GM21576 (cell line): Measurements from ENCODE around the gene FBLN2.

Experiments used
- ATAC-seq: cut with Tn5 transposase; IDR thresholded peaks from one replicate; pipeline ENCODE4 v1.9.1; 2021; ENCODE audit warnings: mild to moderate bottlenecking, moderate library complexity; ENCODE audit not compliant: unreplicated experiment

Gene FBLN2

GRCh38 chr3:13617981-13618380 lies 69.1 kb downstream of the FBLN2 start:
- no peak for ATAC-seq

- ATAC-seq, result no peak
Measured at GRCh38 chr3:13618836-13619235, 69.9 kb downstream of the FBLN2 start.

- no peak for ATAC-seq
Measured at GRCh38 chr3:13619661-13620230, 70.8 kb downstream of the FBLN2 start.

DNA sequence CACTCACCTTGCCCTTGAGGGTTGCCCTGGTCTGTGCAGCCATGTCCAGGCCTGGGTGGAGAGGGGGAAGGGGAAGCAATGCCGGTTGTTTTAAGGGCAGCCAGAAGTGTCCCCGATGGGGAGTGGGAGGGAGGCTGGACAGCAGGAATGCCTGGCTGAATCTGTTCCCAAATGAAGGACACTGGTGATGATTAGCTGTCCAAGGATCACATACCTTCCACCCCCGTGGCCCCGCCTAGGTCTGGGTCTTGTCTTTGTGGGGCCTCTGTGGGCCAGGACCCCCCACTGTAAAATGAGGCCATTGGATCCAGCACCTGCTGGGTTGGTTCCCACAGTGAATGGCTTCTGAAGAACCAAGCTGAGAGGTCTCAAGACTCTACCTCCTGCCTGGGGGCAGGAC lies 71.4 kb downstream of the FBLN2 start:
- ATAC-seq, result no peak

DNA sequence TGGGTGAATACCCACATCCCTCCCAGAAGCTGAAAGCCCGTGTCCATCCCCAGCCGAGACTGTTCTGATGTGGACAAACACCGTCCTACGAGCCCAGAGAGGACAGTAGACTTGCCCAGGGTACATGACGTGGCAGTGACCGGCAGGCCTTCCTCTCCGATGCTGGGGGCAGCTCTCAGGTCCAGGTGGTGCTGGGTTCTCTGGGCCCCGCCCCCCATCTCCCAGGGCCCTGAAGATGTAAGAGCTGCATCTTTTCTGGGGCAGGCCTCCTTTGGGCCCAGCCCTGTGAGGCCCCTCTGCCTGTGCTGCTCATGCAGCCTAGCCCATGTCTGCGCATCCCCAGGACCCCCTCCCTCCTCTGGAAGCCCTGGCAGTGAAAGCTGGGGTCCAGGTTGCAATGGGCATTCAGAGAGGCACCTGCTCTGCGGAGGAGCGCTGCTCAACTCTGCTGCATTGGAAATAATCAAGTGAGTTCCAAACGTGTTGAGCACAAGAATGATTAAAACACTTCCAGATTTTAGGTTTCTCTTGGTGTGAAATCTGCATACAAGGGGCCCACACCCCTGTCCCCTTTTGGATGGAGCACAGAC lies 71.9 kb downstream of the FBLN2 start:
- ATAC-seq, result no peak

DNA sequence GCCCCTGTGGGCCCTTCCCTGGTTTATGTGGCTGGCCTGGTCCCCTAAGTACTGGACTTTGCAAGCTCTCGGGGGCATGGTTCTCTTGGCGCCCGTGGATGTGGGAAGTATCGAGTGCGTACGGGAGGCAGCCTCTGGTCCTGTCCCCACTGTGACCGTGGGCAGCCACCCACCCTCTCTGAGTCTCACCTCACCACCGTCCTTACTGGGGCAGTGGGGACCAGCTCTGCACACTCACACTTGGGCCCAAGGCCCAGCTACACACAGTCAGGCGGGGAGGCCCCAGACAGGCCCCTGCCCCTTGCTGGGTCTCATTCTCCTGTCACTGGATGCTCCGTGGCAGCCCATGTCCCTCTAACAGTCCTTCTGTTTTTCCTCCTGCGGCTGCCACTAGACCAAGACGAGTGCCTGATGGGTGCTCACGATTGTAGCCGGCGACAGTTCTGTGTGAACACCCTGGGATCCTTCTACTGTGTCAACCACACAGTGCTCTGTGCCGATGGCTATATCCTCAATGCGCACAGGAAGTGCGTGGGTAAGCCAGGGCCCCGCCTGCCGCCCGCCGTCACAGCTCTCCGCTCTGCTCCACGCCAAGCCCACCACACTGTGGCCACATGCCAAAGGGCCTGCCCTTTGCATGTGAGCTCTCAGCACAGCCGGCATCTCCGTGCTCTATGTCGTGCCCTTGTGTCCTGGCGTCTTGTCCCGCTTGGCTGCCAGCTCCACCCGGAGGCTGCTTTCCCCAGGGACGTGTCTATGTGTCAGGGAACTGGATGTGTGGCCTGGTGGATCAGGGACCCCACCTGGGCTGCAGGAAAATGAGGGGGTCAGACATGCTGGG lies 72.7 kb downstream of the FBLN2 start:
- ATAC-seq, result no peak

DNA sequence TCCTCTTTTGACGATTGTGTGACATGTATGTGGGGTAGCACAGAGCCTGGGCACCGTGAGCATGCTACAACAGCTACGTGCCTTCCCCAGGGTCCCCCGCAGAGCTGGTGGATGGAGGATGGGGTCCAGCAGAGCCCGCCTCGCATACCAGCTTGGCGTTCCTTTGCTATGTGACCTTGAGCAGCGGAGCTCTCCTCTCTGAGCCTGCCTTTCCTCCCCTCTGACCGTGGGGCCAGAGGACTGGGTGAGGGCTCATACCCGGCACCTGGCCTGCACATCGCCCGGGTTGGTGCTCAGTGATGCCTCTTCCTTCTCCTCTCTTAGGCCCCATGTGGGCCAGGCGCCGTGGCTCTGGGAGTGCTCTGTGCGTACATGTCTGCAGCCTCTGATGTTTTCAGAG lies 73.4 kb downstream of the FBLN2 start:
- ATAC-seq, result no peak

- no peak for ATAC-seq
Measured at GRCh38 chr3:13623101-13623654, 74.3 kb downstream of the FBLN2 start.

GRCh38 chr3:13624021-13624420 lies 75.1 kb downstream of the FBLN2 start:
- no peak for ATAC-seq

GRCh38 chr3:13624671-13625125 lies 75.8 kb downstream of the FBLN2 start:
- ATAC-seq, result no peak

GRCh38 chr3:13626396-13626795 lies 77.5 kb downstream of the FBLN2 start:
- no peak for ATAC-seq

DNA sequence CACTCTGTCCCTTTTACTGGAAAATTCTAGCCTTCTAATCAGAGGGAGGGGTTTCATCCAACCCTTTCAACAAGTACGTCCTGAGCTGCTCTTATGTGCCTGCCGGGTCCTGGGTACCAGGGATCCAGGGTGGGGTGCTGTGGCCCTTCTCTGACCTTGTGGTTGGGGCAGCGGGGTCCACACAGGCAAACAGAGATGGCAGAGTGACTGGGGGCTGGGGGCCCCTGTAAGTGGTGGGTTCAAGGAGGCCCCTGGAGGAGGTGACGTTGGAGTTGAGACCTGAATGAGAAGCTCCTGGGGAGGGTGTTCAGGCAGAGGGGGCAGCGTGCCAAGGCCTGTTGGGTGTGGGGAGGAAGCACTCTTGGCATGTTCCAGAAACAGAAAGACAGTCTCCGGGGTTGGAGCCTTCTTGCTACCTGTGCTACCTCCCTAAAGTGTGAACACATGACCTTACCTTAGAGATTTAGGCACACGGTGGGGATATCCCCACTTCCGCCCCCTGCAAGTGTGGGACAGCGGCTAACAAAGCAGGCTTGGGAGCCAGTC lies 78.1 kb downstream of the FBLN2 start:
- ATAC-seq, result no peak

DNA sequence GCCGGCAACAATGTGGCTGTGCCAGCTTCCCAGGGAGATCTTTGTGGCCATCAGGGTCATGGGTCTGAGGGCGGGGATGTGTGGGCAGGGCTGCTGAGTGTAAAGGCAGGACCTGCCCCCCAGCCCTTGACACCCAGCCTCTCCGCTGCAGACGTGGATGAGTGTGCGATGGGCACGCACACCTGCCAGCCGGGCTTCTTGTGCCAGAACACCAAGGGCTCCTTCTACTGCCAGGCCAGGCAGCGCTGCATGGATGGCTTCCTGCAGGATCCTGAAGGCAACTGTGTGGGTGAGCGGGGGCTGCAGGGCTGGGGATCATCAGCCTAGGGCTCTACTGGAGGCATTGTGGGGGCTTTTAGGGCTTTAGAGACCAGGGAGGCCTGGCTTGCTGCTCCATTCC lies 78.8 kb downstream of the FBLN2 start:
- ATAC-seq, result no peak

DNA sequence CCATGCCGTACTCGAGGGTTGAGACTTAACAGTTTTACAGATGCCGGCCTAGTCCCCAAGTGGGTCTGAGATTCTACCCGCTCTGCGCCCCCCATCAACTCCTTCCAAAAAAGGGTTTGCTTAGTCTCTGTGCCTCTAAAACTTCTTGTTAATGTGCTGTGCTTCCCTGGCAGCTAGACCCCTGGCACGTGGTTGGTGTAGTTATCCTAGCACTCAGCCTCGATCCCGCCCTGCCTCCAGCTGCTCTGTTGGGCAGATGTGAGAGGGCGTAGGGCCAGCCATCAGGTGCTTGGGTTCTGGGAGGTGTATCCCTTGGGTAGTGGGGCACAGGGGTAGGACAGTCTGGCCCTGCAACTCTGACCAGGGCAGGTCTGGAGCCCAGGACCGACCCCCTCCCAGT lies 79.5 kb downstream of the FBLN2 start:
- ATAC-seq, result no peak

DNA sequence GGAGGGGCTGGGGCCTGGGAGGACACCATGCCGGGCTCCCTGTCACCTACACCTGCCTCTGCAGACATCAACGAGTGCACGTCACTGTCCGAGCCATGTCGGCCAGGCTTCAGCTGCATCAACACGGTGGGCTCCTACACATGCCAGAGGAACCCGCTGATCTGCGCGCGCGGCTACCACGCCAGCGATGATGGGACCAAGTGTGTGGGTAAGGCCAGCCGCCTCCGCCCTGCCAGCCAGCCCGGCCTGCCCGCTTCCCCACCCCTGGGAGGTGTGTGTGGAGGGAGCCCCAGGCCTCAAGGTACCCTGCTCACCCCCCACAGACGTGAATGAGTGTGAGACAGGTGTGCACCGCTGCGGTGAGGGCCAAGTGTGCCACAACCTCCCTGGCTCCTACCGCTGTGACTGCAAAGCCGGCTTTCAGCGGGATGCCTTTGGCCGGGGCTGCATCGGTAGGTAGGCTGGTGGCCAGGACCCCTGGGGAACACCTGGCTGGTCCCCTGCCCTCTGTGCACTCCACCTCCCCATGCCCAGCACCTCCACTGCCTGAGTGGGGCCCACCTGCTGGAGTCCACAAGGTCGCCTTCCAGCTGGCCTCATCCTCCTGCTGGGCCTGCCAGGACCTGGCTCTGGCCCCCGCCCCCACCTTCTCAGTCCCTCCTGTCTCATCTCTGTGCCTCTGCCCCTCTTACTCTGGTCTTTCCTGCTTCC lies 80.1 kb downstream of the FBLN2 start:
- no peak for ATAC-seq

- ATAC-seq, result no peak
Measured at GRCh38 chr3:13629644-13630043, 80.7 kb downstream of the FBLN2 start.

DNA sequence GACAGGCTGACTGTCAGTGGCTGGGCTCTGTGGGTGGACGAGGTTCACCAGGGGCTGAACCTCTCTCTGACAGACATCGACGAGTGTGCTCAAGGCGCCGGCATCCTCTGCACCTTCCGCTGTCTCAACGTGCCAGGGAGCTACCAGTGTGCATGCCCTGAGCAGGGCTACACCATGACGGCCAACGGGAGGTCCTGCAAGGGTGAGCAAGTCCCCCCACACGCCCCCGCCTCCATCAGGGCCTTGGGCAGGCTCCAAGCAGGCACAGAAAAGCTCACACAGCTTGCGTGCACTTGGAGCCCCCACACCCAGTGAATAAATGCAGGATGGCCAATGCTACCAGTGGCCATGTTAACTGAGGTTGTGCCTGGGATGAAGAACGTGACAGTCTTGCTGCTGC lies 82.3 kb downstream of the FBLN2 start:
- no peak for ATAC-seq

GRCh38 chr3:13633176-13633575 lies 84.3 kb downstream of the FBLN2 start:
- ATAC-seq, result no peak

DNA sequence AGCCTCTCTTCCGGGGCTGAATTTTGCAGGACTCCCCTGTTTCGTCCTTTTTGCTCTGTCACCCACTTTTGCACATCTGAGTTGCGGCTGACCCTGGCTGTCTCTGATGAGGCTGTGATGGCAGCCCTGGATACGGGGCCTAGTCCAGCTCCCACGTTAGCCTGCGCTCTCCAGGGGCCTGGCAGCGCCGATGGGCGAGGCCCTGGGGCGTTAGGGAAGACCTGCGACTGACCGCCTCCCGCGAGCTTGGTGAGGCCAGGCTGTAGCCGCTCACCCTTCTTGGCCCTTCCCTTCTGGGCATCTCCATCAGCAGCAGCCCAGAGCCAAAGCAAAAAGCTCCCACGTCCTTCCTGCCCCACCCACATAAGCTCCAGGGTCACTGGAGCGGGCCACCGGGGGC lies 85.2 kb downstream of the FBLN2 start:
- ATAC-seq, result no peak

GRCh38 chr3:13634615-13635014 lies 85.7 kb downstream of the FBLN2 start:
- ATAC-seq, result no peak

DNA sequence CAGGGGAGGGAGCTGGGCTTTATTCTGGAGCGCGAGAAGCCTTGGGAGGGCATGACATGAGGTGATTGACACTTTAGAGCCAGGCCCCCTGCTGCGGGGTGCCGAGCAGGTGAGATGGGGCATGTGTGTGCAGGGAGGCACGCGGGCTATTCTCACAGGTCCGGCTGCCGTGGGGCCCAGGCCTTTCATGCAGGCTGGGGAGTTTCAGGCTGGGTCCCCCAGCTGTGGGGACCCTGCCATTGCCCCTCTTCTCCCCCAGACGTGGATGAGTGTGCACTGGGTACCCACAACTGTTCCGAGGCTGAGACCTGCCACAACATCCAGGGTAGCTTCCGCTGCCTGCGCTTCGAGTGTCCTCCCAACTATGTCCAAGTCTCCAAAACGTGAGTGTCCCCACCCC lies 87.3 kb downstream of the FBLN2 start:
- no peak for ATAC-seq
